ENCODE results near the gene KPNB1. TPM values are rescaled to one million over a fixed set of nuclear protein-coding genes. Genes with fewer than 3 reads are reported as not detected.
A peak's percentile ranks its signal among the peaks of the same experiment; 100 is the strongest.

KPNB1 gene
- total RNA-seq, 1 donor from 2014 or later, result 276 TPM

- no peak for DNase-seq (ENCODE audit: low spot score)
Observed at GRCh38 chr17:47636273-47637030, 13.3 kb upstream of the KPNB1 start.

GRCh38 chr17:47638903-47639302 is 10.8 kb upstream of the KPNB1 start:
- no peak for DNase-seq (ENCODE audit: low spot score)

DNA sequence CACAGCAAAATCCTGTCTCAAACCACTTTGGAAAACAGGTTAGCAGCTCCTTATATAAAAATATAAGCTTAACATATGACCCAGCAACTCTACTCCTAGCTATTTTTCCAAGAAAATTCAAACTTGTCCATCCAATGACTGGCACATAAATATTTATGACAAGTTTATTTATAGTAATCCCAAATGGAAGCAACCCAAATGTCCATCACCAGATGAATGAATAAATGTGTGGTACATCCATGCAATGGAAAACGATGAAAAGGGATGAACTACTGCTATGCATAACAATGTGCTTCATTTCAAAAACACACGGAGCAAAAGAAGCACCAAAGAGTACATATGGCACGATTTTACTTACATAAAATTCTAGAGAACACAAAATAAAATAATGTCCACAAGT is 9.6 kb upstream of the KPNB1 start:
- DNase-seq (ENCODE audit: low spot score), result no peak

GRCh38 chr17:47641202-47641601 is 8.5 kb upstream of the KPNB1 start:
- DNase-seq (ENCODE audit: low spot score), result no peak

DNA sequence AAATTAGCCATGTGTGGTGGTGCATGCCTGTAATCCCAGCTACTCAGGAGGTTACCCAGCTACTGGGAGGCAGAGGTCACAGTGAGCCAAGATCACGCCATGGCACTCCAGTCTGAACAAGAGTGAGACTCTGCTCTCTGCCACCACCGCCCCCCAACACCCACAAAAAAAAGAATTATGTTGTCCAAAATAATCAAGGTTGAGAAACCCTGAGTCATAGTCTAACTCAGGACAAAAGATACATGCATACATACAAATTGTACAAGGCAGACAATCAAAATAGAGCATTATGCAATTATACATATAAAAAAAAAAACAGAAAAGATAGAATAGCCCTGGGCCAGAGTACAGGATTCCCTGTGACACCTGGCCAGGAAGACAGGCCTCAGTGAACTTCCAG is 6.6 kb upstream of the KPNB1 start:
- no peak for DNase-seq (ENCODE audit: low spot score)

- no peak for DNase-seq (ENCODE audit: low spot score)
Observed at GRCh38 chr17:47644324-47644723, 5.4 kb upstream of the KPNB1 start.

DNA sequence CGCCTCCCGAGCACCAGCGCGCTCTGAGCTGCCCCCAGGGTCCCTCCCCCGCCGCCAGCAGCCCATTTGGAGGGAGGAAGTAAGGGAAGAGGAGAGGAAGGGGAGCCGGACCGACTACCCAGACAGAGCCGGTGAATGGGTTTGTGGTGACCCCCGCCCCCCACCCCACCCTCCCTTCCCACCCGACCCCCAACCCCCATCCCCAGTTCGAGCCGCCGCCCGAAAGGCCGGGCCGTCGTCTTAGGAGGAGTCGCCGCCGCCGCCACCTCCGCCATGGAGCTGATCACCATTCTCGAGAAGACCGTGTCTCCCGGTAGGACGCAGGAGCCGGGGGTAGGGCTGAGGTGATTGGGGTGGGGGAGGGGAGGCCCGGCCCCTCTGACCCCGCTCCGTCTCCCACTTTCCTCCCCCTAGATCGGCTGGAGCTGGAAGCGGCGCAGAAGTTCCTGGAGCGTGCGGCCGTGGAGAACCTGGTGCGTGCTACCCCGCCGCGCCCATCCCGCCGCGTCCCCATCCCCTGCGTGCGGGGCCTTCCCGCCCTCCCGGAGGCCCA is 329 bp downstream of the KPNB1 start:
- DNase-seq (ENCODE audit: low spot score), result no peak

DNA sequence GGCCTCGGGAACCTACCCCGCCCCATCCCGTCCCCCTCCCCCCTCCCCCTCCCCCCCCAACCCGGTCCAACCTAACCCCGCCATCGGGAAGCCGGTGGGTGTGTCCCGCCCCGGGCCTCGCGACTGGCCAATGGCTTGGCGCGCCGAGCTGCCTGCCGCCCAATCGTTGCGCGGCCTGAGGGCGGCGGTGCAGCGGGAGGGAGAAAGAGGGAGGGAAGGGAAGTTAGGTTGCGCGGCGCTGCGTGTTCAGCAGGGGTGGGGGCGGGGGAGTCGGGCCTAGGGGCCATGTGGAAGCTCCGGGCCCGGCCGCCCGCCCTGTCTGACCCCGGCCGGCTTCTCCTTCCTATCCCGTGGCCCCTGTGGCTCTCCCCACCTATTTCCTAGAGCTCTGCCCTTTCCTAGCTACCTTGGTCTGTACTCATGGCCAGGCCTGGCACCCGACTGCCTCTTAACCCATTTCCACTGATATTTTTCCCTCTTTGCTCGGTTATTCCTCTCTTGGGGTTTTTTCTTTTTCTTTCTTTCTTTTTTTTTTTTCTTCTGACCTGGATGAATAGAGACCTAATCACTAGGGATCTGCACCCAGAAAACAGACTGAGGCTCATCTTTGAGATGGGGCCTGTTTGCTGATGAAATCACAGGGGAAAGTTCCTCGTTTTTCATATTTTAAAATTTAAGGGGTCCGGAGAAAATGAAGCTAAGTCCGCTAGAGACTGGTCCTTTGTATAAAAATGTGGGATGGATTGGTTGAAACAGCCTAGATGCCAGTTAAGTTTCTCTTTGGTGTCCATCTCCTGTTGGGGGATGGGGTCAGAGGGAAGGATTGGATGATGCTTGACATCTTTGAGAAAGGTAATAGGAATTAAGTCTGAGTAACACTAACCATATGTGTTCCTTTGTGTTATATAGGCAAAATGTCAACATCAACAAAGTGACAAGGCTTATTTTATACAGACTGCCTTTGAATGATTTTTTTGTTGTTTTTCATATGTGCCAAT is 1.1 kb downstream of the KPNB1 start:
- DNase-seq (ENCODE audit: low spot score), result peak; percentile 98

- no peak for DNase-seq (ENCODE audit: low spot score)
Observed at GRCh38 chr17:47651704-47652103, 2.0 kb downstream of the KPNB1 start.

DNA sequence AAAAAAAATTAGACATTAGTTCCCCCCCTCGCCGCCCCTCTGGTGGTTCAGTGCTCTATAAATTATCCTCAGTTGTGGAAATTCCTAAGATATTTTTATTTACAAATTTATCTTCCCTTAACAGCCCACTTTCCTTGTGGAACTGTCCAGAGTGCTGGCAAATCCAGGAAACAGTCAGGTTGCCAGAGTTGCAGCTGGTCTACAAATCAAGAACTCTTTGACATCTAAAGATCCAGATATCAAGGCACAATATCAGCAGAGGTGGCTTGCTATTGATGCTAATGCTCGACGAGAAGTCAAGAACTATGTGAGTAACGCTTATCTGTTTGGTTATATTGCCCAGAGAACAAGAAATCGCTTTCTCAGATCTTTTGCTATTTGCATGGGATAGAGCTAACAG is 2.9 kb downstream of the KPNB1 start:
- no peak for DNase-seq (ENCODE audit: low spot score)

DNA sequence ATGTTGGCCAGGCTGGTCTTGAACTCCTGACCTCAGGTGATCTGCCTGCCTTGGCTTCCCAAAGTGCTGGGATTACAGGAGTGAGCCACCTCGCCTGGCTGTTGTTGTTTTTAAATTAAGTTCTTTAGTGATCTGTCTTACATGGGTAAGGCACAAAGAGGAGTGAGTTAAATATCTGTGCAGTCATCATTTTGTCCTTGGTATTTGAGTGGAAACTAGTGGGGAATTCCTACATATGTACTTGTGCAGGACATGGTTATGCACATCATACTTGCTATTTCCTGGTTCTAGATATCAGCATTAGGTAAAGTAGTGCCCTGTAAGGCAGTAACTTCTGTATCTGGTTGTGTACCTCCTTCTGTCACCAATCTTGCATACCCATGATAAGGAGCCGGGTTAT is 3.7 kb downstream of the KPNB1 start:
- DNase-seq (ENCODE audit: low spot score), result no peak

DNA sequence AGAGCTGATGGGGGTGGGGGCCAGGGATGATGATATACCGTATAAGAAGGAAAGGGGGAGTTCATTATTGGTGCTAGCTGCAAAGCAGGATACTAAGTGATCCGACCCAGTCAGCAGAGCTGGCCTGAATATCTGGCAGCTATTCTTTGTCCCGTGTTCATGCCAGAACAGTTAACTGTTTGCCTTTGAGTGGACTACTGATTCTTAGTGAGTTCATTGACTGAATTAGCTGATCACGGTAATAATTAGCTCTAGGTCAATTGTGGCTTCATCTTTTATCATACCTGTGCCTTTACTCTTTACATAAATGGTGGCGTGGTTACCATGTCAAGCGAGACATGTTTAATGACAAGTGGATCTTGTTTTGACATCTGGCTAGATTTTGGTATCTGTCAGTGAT is 5.3 kb downstream of the KPNB1 start:
- no peak for DNase-seq (ENCODE audit: low spot score)

- DNase-seq (ENCODE audit: low spot score), result no peak
Observed at GRCh38 chr17:47660064-47660492, 10.4 kb downstream of the KPNB1 start.

DNA sequence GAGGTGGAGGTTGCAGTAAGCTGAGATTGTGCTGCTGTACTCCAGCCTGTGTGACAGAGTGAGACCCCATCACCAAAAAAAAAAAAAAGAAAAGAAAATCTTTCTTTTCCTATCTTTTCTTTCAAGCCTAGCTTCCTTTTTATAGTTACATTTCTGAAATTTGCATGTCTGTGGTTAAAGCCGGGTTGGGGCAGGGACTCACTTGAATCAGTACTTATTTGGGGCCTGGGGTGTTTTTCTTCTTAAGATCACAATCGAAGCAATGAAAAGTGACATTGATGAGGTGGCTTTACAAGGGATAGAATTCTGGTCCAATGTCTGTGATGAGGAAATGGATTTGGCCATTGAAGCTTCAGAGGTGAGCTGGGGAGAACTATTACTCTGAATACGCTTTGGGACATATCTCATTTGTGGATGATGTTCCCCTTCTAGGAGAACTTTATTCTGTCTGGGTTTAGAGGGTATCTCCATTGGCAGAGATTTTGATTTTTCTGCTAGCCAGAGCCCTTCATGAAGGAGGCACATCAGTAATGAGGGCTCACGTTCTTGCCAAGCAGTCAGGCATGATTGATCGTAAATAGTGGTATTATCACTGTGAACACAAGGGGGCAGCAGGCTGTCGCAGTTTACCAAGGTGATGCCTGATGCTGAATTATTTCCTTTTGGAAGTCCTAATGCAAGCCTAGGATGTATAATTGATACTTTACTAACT is 14.3 kb downstream of the KPNB1 start:
- DNase-seq (ENCODE audit: low spot score), result no peak

DNA sequence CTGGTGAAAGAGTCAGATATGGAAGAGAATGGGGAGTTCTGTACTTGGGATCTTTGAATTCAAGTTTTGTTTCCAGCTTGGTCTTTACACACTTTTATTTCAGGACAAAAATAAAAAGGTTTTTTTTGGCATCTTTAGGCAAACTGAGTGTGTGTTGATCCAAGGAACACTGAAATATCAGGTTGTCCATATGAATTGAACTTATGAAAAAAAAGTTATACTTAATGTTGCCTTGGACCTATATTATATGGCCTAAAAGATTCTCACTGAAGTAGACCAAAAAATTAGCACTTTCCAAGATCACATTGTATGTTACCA is 14.9 kb downstream of the KPNB1 start:
- DNase-seq (ENCODE audit: low spot score), result no peak

- no peak for DNase-seq (ENCODE audit: low spot score)
Observed at GRCh38 chr17:47665655-47666054, 15.9 kb downstream of the KPNB1 start.

GRCh38 chr17:47669081-47669480 is 19.4 kb downstream of the KPNB1 start:
- DNase-seq (ENCODE audit: low spot score), result no peak

GRCh38 chr17:47670064-47670463 is 20.3 kb downstream of the KPNB1 start:
- no peak for DNase-seq (ENCODE audit: low spot score)

GRCh38 chr17:47674499-47674898 is 24.8 kb downstream of the KPNB1 start:
- no peak for DNase-seq (ENCODE audit: low spot score)

- no peak for DNase-seq (ENCODE audit: low spot score)
Observed at GRCh38 chr17:47675380-47676198, 25.9 kb downstream of the KPNB1 start.

GRCh38 chr17:47676199-47676472 is 26.4 kb downstream of the KPNB1 start:
- no peak for DNase-seq (ENCODE audit: low spot score)

Data from mesenteric fat pad (tissue), 1 donor.